HG02852 (cell line): Measurements from ENCODE around the gene ZNF337.
A peak's percentile ranks its signal among the peaks of the same experiment; 100 is the strongest.
"Not testable (repeated sequence)": the region's sequence is repeated elsewhere in the genome, so short reads cannot be mapped to it uniquely, and the experiment has no call there.

ENCODE experiments used
- ATAC-seq: cut with Tn5 transposase; IDR thresholded peaks from one replicate; pipeline ENCODE4 v1.9.1; 2021; ENCODE audit warnings: mild to moderate bottlenecking, moderate library complexity; ENCODE audit not compliant: unreplicated experiment

The ZNF337 gene

DNA sequence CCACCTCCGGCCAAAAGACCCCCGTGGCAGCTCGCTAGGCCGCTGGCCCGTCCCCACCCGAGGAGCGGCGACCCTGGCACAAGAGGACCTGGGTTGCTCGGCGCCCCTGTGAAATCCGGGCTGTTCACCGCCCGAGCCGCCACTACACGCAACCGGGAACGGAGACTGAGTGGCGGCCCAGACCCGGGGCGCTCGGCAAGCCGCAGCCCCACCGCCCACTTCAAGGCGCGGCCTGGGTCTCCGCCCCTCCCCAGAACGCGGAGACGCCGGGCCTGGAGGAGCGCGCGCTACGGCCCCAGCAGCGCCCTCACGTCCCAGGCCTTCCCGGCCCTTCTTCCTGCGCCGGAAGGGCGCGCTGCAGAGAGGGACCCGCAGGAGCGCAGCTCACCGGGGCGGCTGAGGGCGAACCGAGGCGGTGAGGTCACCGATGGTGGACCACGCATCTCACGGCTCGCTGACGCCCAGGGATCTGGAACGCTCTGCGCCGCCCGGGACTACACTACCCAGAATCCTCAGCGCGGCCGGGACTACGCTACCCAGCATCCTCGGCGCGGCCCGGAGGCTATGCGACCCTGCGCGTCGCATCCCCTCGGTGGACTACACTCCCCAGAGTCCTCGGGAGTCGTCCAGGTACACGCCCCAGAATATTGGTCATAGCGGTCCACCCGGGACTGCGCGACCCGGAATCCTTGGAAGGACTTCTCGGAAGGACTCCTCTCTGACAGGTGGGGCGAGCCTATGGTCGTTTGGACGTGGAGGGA lies at the start of gene ZNF337:
ZNF337 (minus strand) TSS at position 483 of the 761 bp plus-strand sequence. CDS start 10,436 bp downstream, outside the sequence.
- peak; percentile 97 for ATAC-seq

DNA sequence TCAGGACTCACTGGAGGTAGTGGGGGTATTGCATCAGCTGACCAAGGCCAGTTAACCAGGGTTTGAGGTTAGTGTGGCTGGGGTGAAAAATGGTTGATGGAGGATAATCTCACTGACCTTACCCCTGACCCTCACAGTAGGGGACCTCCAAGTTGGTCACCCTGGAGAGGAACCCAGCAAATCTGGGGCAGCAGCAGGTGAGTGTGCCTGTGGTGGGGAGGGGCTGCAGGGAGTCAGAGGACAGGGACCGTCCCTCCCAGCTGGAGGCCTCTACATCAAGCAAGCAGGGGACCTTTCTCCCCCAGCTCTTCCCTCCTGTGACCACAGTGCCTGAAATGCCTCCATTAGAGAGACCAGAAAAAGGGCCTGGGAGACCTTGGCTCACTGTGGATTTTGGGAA lies 49.1 kb upstream of the ZNF337 start:
- ATAC-seq: no peak

DNA sequence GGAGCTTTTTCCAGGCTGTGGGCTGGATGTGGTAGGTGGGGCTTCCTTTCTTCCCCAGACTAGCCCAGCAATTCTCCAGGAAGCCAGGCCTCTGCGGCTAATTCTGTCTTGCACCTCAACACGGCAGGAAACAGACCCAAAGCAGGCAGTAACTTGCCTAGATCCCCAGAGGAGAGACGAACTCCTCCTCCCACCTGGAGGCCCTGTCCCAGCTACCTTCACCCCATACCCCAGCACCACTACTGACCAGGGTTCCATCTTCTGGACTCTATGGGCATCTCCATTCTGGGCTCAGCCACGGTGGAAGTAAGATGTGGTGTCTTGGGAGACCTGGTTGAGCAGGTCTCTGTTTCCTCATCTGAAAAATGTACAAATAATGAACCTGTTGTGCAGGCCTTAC lies 48.4 kb upstream of the ZNF337 start:
- ATAC-seq: no peak

DNA sequence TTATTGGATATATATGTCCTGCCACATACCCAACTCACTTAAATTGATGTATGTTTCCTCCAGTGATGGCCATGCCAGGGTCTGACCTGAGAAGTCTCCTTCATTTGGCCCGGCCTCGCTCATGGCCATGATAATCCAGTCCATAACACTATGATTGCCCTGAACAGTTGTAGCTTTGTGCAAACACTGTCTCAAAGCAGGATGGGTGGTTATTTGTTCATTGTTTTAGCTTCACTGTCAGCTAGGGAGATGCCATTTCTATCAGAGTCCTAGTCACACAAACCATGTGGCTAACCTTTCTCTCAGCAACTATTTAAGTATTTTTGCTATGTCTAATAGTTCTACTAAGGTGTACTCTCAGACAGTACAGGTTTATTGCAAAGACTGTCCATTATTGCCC lies 47.6 kb upstream of the ZNF337 start:
- ATAC-seq: no peak

DNA sequence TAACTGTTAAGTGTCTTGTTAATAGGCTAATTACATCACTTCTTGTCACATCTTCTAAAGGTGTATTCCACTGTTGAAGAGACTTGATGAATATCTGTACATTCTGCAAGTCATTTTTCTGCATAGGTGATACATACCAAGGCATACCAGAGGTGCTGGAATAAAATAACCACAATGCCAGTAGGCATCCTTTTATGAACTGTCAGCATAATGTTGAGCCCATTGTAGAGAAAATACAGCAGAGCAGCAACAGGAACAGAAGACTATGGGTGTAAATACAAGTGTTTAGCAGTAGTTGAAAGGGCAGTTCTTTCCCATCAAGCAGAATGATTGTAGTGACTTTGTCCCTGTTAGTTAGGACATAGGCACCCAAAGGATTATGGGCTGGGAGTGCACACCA lies 44.4 kb upstream of the ZNF337 start:
- ATAC-seq: no peak

DNA sequence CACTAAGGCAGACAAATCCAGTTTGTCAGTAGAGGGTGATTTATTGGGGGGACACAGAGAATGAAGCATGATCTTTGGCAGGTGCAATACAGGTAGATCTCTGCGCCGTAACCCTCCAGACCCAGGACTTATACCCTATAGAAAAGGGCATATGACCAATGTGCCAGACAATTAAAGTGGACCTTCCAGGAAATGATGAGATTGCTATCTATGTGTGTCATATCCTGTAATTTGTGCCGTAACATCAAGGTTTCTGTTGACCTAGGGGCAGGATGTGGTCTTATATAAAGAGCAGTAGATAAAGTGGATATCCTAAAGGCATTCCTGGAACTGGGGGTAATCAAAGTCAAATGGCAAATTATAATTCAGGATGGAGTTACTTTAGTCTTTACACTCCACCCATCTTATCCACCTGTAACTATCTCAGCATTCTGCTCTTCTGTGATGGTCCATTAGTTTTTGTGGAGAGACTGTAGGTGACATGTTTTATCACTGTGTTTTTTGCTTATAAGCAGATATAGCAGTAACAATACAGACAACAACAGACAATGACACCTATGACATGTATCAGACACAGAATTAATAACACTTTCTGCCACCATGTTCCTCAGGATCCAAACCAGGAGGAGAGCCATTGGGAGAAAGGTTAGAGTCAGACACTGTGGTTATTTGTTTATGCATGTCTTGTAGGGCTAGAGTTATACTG lies 43.1 kb upstream of the ZNF337 start:
- no peak for ATAC-seq

DNA sequence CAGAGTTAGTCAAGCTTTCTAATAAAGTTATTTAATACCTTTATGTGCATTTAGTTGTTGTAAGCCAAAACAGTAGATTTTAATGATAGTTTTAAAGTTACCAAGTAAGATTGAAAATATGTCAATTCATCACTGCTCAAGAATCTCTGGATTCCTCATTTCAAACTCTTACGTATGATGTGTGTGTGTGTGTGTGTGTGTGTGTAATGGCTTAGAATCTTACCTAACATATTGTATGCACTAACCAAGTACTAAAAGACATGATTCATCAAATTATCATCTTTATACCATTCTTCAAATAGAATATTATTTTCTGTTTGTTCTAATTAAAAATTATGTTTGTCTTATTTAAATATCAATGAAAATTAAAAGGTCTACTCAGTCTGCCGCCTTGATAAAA lies 41.5 kb upstream of the ZNF337 start:
- ATAC-seq: no peak

DNA sequence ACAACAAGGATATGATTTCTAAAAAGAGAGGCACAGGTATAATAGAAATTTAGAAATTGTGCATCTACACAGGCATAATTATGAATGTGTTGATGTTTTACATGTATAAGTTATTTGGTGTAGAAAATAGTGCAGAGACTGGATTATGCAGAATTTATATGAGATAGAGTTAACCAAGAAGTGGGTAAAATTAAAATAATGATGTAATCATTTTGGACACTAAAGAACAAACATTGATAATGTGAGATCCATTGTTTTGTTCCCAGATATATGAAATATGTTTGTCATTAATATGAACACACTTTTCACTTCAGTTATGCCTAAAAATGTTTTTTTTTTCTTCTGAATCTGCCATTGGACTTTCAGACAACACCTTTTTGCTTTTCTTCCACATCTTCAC lies 37.2 kb upstream of the ZNF337 start:
- no peak for ATAC-seq

DNA sequence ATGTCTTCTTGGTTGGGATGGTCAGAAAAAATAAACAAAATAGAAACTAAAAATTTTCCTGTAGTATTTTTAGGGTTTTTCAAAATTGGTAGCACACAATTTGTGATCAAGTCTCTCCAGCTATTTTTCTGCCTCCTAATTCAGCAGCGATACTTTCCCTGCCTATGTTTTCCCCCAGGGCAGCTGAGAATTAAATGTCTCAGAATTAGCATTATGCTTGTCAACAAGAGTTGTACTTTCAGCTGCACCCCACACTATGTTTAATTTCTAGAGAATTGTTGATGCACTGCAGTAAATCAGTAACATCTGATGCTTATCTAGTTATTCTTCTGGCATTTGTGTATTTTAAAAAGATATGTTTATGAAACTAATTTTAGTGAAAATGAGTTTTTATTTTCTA lies 34.2 kb upstream of the ZNF337 start:
- no peak for ATAC-seq

DNA sequence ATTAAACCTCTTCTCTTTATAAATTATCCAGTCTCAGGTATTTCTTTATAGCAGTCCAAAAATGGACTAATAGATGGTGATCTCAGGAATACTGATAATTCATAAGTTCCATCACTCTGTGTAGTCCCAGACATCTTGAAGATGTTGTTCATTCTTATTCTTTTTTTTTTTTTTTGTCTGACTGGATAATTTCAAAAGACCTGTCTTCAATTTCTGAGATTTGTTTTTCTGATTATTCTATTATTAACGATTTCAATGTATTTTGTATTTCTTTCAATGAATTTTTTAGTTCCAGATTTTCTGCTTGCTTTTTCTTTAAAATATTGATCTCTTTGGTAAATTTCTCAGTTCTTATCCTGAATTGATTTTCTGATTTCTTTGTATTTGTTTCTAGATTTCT lies 29.7 kb upstream of the ZNF337 start:
- ATAC-seq: no peak

DNA sequence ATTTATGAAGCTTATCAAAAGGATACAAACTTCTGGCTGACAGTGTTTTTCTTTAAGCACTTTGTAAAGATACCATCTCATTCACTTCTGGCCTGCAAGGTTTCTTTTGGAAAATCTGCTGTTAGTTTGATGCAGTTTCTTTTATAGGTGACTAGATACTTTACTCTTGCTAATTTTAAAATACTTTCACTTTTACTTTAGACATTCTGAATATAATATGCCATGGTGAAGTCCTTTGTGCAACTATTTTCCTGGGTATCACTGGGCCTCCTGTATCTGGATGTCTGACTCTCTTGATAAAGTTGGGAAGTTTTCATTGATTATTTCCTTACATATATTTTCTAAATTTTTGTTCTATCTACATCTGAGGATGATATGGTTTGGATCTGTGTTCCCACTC lies 29.0 kb upstream of the ZNF337 start:
- ATAC-seq: no peak

DNA sequence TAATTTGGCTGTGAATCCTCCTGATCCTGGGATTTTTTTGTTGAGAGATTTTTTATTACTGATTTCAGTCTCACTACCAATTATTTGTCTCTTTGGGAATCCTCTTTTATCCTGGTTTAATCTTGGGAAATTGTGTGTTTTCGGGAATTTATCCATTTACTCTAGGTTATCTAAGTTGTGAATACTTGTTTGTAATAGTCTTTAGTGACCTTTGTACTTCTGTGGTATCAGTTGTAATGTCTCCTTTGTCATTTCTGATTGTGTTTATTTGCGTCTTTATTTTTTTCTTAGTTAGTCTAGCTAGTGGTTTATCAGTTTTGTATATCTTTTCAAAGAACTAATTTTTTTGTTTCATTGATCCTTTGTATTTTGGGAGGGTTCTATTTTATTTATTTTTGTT lies 27.3 kb upstream of the ZNF337 start:
- ATAC-seq: no peak

DNA sequence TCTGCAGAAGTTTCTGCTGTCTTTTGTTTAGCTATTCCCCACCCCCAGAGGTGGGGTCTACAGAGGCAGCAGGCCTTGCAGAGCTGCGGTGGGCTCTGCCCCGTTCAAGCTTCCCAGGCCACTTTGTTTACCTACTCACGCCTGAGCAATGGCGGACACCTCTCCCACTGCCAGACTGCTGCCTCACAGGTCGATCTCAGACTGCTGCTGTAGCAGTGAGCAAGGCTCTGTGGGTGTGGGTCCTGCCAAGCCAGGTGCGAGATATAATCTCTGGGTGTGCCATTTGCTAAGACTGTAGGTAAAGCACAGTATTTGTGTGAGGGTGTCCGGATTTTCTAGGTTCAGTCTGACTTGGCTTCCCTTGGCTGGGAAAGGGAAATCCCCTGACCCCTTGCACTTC lies 23.6 kb upstream of the ZNF337 start:
- ATAC-seq: no peak

DNA sequence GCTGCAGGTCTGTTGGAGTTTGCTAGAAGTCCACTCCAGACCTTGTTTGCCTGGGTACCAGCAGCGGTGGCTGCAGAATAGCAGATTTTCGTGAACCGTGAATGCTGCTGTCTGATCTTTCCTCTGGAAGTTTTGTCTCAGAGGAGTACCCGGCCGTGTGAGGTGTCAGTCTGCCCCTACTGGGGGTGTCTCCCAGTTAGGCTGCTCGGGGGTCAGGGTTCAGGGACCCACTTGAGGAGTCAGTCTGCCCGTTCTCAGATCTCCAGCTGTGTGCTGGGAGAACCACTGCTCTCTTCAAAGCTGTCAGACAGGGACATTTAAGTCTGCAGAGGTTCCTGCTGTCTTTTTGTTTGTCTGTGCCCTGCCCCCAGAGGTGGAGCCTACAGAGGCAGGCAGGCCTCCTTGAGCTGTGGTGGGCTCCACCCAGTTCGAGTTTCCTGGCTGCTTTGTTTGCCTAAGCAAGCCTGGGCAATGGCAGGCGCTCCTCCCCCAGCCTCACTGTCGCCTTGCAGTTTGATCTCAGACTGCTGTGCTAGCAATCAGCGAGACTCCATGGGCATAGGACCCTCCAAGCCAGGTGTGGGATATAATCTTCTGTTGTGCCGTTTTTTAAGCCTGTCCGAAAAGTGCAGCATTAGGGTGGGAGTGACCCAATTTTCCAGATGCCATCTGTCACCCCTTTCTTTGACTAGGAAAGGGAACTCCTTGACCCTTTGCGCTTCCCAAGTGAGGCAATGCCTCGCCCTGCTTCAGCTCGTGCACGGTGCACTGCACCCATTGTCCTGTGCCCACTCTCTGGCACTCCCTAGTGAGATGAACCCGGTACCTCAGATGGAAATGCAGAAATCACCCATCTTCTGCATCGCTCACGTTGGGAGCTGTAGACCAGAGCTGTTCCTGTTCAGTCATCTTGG lies 22.5 kb upstream of the ZNF337 start:
- ATAC-seq: not testable (repeated sequence)

DNA sequence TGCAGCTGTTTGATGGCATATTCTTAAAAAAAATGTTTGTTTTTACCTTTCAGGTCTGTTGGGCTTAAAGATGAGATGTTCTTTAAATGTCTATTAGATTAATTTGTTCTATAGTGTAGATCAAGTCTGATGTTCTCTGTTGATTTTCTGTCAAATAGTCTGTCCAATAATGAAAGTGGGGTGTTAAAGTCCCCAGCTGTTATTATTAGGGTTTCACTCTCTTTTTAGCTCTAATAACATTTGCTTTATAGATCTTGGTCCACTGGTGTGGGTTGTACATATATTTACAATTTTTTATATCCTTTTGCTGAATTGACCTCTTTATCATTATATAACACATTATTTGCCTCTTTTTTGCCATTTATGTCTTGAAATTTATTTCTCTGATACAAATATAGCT lies 11.0 kb upstream of the ZNF337 start:
- no peak for ATAC-seq

DNA sequence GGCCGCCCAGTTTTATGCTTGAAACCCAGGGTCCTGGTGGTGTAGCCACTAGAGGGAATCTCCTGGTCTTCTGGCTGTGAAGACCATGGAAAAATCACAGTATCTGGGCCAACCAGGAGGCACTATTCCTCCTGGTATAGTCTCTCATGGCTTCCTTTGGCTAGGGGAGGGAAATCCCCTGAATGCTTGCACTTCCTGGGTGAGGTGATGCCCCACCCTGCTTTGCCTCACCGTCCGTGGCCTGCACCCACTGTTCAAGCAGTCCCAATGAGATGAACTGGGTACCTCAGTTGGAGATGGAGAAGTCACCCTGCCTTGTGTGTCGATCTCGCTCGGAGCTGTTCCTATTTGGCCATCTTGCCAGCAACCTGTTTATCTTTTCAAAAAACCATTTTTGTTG lies 10.1 kb upstream of the ZNF337 start:
- no peak for ATAC-seq

DNA sequence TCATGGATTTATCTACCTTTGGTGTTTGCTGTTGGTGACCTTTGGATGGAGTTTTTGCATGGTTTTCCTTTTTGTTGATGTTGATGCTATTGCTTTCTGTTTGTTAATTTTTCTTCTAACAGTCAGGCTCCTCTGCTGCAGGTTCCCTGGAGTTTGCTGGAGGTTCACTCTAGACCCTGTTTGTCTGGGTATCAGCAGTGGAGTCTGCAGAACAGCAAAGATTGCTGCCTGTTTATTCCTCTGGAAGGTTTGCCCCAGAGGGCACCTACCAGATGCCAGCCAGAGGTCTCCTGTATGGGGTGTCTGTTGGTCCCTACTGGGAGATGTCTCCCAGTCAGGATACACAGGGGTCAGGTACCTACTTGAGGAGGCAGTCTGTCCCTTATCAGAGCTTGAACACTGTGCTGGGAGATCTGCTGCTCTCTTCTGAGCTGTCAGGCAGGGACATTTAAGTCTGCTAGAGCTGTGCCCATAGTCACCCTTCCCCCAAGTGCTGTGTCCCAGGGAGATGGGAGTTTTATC lies 9.2 kb upstream of the ZNF337 start:
- ATAC-seq: no peak

DNA sequence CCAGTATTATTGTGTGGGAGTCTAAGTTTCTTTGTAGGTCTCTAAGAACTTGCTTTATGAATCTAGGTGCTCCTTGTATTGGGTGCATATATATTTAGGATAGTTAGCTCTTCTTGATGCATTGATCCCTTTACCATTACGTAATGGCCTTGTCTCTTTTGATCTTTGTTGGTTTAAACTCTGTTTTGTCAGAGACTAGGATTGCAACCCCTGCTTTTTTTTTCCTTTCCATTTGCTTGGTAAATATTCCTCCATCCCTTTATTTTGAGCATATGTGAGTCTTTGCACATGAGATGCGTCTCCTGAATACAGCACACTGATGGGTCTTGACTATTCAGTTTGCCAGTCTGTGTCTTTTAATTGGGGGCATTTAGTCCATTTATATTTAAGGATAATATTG lies 7.7 kb upstream of the ZNF337 start:
- ATAC-seq: not testable (repeated sequence)

DNA sequence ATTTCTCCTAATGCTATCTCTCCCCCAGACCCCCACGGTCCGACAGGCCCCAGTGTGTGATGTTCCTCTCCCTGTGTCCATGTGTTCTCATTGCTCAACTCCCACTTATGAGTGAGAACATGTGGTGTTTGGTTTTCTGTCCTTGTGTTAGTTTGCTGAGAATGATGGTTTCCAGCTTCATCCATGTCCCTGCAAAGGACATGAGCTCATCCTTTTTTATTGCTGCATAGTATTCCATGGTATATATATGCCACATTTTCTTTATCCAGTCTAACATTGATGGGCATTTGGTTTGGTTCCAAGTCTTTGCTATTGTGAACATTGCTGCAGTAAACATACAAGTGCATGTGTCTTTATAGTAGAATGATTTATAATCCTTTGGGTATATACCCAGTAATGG lies 4.2 kb upstream of the ZNF337 start:
- not testable (repeated sequence) for ATAC-seq

DNA sequence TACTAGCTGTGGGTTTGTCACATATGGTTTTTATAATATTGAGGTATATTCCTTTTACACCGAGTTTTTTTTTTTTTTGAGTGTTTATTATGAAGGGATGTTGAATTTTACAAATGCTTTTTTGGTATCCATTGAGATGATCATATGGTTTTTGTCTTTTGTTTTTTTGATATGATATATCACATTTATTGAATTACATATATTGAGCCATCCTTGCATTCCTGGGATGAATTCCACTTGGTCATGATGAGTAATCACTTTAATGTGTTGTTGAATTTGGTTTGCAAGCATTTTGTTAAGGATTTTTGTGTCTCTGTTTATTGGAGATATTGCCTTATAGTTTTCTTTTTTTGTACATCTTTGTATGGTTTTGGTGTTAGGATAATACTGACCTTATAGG lies 3.3 kb upstream of the ZNF337 start:
- ATAC-seq: no peak

DNA sequence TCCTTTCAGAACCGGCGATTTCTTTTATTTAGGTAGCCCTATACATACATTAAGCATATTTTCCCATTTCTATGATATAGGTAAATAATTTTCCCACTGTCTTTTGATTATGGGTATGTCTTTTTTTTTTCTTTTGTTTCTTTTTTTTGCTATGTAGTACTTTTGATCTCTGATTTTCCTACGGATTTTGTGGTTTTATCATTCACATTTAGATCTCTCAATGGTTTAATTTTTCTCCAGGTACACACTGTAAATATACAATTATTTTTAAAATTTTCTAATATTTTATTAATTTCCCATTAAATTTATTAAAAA lies 436 bp upstream of the ZNF337 start:
- no peak for ATAC-seq
